Hepatocyte (in vitro differentiated cells): ENCODE results near the gene FARP1. TPM values are rescaled to one million over a fixed set of nuclear protein-coding genes. Genes with fewer than 3 reads are reported as not detected.

ENCODE experiments used
- DNase-seq: peaks from one replicate; pipeline ENCODE4 v3.0.0-alpha.2; 2016; ENCODE audit warnings: low spot score
- H2AFZ ChIP-seq: fragments of 200-600 bp; sonication (generic); 2 replicates; pipeline ENCODE4 v1.6.0; 2016; ENCODE audit warnings: antibody characterized with exemption, mild to moderate bottlenecking
- H3K27ac ChIP-seq: fragments of 200-600 bp; sonication (generic); 2 replicates; pipeline ENCODE4 v1.5.1; 2016; ENCODE audit warnings: mild to moderate bottlenecking
- H3K27me3 ChIP-seq: fragments of 200-600 bp; sonication (generic); 2 replicates; pipeline ENCODE4 v1.6.1; 2016
- H3K36me3 ChIP-seq: fragments of 200-600 bp; sonication (generic); replicated peaks from 2 replicates; pipeline ENCODE4 v1.5.1; 2016; ENCODE audit warnings: low read depth; ENCODE audit not compliant: insufficient read depth
- H3K4me1 ChIP-seq: fragments of 200-600 bp; sonication (generic); 2 replicates; pipeline ENCODE4 v1.5.1; 2016; ENCODE audit warnings: mild to moderate bottlenecking, moderate library complexity; ENCODE audit not compliant: insufficient read depth
- H3K4me2 ChIP-seq: fragments of 200-600 bp; sonication (generic); 2 replicates; pipeline ENCODE4 v1.6.0; 2016
- H3K4me3 ChIP-seq: fragments of 200-600 bp; sonication (generic); 2 replicates; pipeline ENCODE4 v1.5.1; 2016; ENCODE audit warnings: mild to moderate bottlenecking
- H3K79me2 ChIP-seq: fragments of 200-600 bp; sonication (generic); 2 replicates; pipeline ENCODE4 v1.6.0; 2017; ENCODE audit warnings: mild to moderate bottlenecking
- H3K9me2 ChIP-seq: fragments of 200-600 bp; sonication (generic); replicated peaks from 2 replicates; pipeline ENCODE4 v1.6.0; 2017; ENCODE audit warnings: mild to moderate bottlenecking; ENCODE audit not compliant: insufficient read depth
- H3K9me3 ChIP-seq: fragments of 200-600 bp; sonication (generic); 2 replicates; pipeline ENCODE4 v1.5.1; 2016; ENCODE audit warnings: low read depth, mild to moderate bottlenecking
- H4K20me1 ChIP-seq: fragments of 200-600 bp; sonication (generic); 2 replicates; pipeline ENCODE4 v1.6.0; 2016; ENCODE audit warnings: mild to moderate bottlenecking; ENCODE audit not compliant: insufficient read depth, poor library complexity, severe bottlenecking
- EZH2 ChIP-seq: fragments of 200-600 bp; sonication (generic); IDR thresholded peaks from 2 replicates; pipeline ENCODE4 v1.6.1; 2016; ENCODE audit warnings: antibody characterized with exemption, mild to moderate bottlenecking, borderline replicate concordance
- EZH2phosphoT487 ChIP-seq: fragments of 200-600 bp; sonication (generic); IDR thresholded peaks from one replicate; pipeline ENCODE4 v1.6.1; 2018; ENCODE audit warnings: antibody characterized with exemption, mild to moderate bottlenecking, low read depth, moderate library complexity; ENCODE audit not compliant: unreplicated experiment, severe bottlenecking
- WGBS: methylation state at CpG from one replicate; pipeline ENCODE4 v1.1.6; 2016; ENCODE audit warnings: low lambda C conversion rate; ENCODE audit errors: missing lambda C conversion rate; 5-methylcytosine and 5-hydroxymethylcytosine counted together
- polyA plus RNA-seq: library from polyadenylated mRNA; unstranded; fragments of >200 nt; fragmentation: Nextera tagmentation; extraction: Ambion mirVana; gene quantifications from 2 replicates; pipeline ENCODE4 v1.2.1, GENCODE V29; 2016
- total RNA-seq: library from RNA; depleted of rRNA; stranded (reverse); fragments of >200 nt; gene quantifications from 2 replicates; pipeline ENCODE4 v1.2.3, GENCODE V29; 2014
- TF ChIP-seq, protein P1 (sequence below): fragments of 200-600 bp; sonication (generic); IDR thresholded peaks from 2 replicates; pipeline ENCODE4 v1.5.1; 2016; ENCODE audit warnings: antibody characterized with exemption, mild to moderate bottlenecking; ENCODE audit not compliant: poor library complexity

FARP1 gene
- total and polyA plus RNA-seq, 2 experiments from 2014 or later, result 35.5 to 68.7 TPM

DNA sequence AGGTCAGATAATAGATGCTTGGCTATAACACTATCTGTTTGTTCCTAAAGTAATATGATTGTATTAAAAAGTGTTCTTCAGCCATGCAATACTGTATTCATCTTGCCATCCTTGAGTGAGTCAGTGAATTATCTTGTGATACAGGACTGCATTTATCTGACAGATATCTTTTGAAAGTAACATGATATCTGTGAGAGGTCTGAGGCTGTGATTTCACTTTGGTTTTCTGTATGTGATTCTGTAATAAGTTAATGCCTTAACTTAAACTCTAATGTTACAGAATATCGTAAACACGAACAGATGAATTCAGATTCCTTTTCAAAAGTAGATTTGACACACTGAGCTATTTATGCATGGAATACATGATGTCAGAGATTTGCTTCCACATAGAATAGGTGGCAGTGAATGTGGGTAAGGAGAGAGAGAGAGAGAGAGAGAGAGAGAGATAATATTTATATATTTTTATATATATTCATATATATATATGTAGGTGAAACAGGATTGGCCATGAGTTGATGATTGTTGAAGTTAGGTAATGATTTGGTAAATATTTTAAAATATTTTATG, 132.1 kb downstream of the FARP1 start:
- Histone ChIP-seq H3K9me3 (no peaks in the 10 kb centered on the region), H3K36me3 (no peaks in the 10 kb centered on the region), H3K27ac (peak overlapping the region; percentile 88), H3K27me3 (no peaks in the 10 kb centered on the region), H4K20me1 (no peaks in the 10 kb centered on the region), H3K79me2 (peaks cover 84% of the 10 kb centered on the region), H3K4me2 (peak overlapping the region; percentile 64), H2AFZ (no peak overlapping the region), H3K4me1 (peaks cover 51% of the 10 kb centered on the region), H3K4me3 (no peak overlapping the region), H3K9me2 (no peaks in the 10 kb centered on the region)
- TF ChIP-seq EZH2phosphoT487 (no peak), EZH2 (no peak)
- TF ChIP-seq, protein P1, sequence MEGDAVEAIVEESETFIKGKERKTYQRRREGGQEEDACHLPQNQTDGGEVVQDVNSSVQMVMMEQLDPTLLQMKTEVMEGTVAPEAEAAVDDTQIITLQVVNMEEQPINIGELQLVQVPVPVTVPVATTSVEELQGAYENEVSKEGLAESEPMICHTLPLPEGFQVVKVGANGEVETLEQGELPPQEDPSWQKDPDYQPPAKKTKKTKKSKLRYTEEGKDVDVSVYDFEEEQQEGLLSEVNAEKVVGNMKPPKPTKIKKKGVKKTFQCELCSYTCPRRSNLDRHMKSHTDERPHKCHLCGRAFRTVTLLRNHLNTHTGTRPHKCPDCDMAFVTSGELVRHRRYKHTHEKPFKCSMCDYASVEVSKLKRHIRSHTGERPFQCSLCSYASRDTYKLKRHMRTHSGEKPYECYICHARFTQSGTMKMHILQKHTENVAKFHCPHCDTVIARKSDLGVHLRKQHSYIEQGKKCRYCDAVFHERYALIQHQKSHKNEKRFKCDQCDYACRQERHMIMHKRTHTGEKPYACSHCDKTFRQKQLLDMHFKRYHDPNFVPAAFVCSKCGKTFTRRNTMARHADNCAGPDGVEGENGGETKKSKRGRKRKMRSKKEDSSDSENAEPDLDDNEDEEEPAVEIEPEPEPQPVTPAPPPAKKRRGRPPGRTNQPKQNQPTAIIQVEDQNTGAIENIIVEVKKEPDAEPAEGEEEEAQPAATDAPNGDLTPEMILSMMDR, result no peak
- WGBS, result 64% methylated on average over 2 of the region's 2 CpGs
- no peak for DNase-seq

DNA sequence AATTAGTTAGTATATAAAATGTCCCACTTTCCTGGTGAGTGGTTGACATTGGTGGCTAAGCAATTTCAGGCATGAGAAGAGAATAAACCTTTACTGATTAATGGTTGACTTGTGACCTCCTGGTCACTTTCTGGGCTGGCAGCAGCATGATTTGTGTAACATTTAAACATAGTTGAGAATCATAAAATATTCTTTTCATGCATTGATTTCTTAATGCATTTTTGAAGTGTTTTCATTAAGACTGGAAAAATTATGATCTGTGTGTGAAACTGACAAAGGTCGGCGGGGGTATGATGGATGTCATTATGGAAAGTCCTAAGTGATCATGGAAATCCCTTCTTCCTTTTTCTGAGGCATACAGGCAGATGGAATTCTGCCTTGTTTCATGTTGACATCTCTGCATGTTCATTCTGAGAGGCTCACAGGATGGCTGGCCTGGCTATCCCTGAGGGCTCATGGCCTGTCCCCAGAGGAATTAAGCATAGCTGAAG, 132.8 kb downstream of the FARP1 start:
- Histone ChIP-seq H3K36me3 (no peaks in the 10 kb centered on the region), H3K79me2 (peaks cover 84% of the 10 kb centered on the region), H2AFZ (no peak overlapping the region), H3K9me3 (no peaks in the 10 kb centered on the region), H4K20me1 (no peaks in the 10 kb centered on the region), H3K27ac (peak overlapping the region; percentile 25), H3K9me2 (no peaks in the 10 kb centered on the region), H3K4me2 (no peak overlapping the region), H3K4me3 (no peak overlapping the region), H3K4me1 (peaks cover 50% of the 10 kb centered on the region), H3K27me3 (no peaks in the 10 kb centered on the region)
- TF ChIP-seq, protein P1, result no peak
- TF ChIP-seq EZH2phosphoT487 (no peak), EZH2 (no peak)
- WGBS, result 67% methylated on average over 2 of the region's 2 CpGs
- DNase-seq, result no peak

DNA sequence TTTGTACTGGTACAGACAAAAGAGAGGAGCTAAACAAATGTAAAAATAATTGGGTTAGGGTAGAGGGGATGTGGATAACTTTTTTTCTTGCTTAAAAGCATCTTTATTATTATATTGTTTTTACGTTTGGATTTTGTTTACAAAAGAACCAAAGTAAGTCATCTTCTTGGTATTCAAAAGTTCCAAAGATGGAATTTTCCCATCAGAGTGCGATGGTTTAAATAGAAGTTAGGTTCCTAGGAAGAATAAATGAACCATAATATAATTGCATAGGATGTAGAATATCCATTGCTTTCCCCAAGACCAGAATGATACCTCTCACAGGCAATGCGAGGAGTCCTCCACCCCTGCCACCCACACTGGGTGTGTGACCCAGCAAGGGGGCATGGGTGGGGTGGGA, 133.6 kb downstream of the FARP1 start:
- 79% methylated on average over 3 of the region's 3 CpGs for WGBS
- DNase-seq, result no peak
- Histone ChIP-seq H3K4me1 (peaks cover 45% of the 10 kb centered on the region), H2AFZ (no peak overlapping the region), H3K9me2 (no peaks in the 10 kb centered on the region), H3K79me2 (peaks cover 86% of the 10 kb centered on the region), H3K4me3 (no peak overlapping the region), H3K4me2 (no peak overlapping the region), H3K27ac (peak overlapping the region; percentile 25), H3K27me3 (no peaks in the 10 kb centered on the region), H4K20me1 (no peaks in the 10 kb centered on the region), H3K9me3 (no peaks in the 10 kb centered on the region), H3K36me3 (no peaks in the 10 kb centered on the region)
- TF ChIP-seq, protein P1, result no peak
- TF ChIP-seq EZH2phosphoT487 (no peak), EZH2 (no peak)
